Activated CD8-positive, alpha-beta T cell treated with anti-CD3 and anti-CD28 coated beads for 36 hours (primary cell): ENCODE data around the gene CD44. TPM values are rescaled to one million over a fixed set of nuclear protein-coding genes. Genes with fewer than 3 reads are reported as not detected.

ENCODE experiments used
- ATAC-seq: fragments of 200-7000 bp; cut with Tn5 transposase; one replicate; pipeline ENCODE4 v1.10.0; 2021; ENCODE audit warnings: mild to moderate bottlenecking, moderate library complexity
- CTCF ChIA-PET: fragments of 350-600 bp; sonication (Branson Sonifier 250); formaldehyde crosslinking; loops from one replicate; lab custom pipeline; 2021; ENCODE audit warnings: antibody characterized with exemption; lab: Charles Lee
- POLR2A ChIA-PET: fragments of 350-600 bp; sonication (Branson Sonifier 250); formaldehyde crosslinking; loops from one replicate; lab custom pipeline; 2021; ENCODE audit warnings: antibody characterized with exemption; lab: Charles Lee
- DNase-seq: peaks from one replicate; pipeline ENCODE4 v3.0.0-alpha.2; 2020
- H3K27ac Mint-ChIP-seq: one replicate; pipeline ENCODE4 v1.8.0; 2021; ENCODE audit warnings: mild to moderate bottlenecking, mixed read lengths
- H3K27me3 Mint-ChIP-seq: one replicate; pipeline ENCODE4 v1.8.0; 2021; ENCODE audit warnings: mixed read lengths
- H3K36me3 Mint-ChIP-seq: one replicate; pipeline ENCODE4 v1.8.0; 2021; ENCODE audit warnings: low read depth, mixed read lengths
- H3K4me1 Mint-ChIP-seq: one replicate; pipeline ENCODE4 v1.8.0; 2021; ENCODE audit warnings: low read depth, mixed read lengths
- H3K4me3 Mint-ChIP-seq: one replicate; pipeline ENCODE4 v1.8.0; 2021; ENCODE audit warnings: mild to moderate bottlenecking, moderate library complexity, mixed read lengths
- H3K9me3 Mint-ChIP-seq: one replicate; pipeline ENCODE4 v1.8.0; 2021; ENCODE audit warnings: mixed read lengths
- intact Hi-C: fragments of 100-400 bp; cut with micrococcal nuclease; formaldehyde crosslinking; loops from one replicate; pipeline ENCODE4 v1.10.0; 2022
- total RNA-seq, 2 experiments: library from RNA; stranded (reverse); gene quantifications; one replicate each; pipeline ENCODE4 v1.2.3, GENCODE V29; 2021
- TF ChIP-seq, protein P1 (sequence below): fragments of 200-600 bp; IDR thresholded peaks from one replicate; pipeline ENCODE4 v1.8.0; 2022; ENCODE audit warnings: antibody characterized with exemption, mild to moderate bottlenecking

CD44 gene
- total RNA-seq, 2 experiments from 2014 or later = 363 to 373 TPM

GRCh38 chr11:35115688-35116030 lies 23.3 kb upstream of the CD44 start:
- CTCF ChIA-PET = interaction anchor here (1.1 kb wide), 1 partner anchor 14 kb away, joined by 3 read pairs; no protein-coding TSS in a partner anchor
- no peaks in the 10 kb centered on the region for H3K27me3 Mint-ChIP-seq
- TF ChIP-seq, protein P1, sequence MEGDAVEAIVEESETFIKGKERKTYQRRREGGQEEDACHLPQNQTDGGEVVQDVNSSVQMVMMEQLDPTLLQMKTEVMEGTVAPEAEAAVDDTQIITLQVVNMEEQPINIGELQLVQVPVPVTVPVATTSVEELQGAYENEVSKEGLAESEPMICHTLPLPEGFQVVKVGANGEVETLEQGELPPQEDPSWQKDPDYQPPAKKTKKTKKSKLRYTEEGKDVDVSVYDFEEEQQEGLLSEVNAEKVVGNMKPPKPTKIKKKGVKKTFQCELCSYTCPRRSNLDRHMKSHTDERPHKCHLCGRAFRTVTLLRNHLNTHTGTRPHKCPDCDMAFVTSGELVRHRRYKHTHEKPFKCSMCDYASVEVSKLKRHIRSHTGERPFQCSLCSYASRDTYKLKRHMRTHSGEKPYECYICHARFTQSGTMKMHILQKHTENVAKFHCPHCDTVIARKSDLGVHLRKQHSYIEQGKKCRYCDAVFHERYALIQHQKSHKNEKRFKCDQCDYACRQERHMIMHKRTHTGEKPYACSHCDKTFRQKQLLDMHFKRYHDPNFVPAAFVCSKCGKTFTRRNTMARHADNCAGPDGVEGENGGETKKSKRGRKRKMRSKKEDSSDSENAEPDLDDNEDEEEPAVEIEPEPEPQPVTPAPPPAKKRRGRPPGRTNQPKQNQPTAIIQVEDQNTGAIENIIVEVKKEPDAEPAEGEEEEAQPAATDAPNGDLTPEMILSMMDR = no peak
- H3K9me3 Mint-ChIP-seq = no peaks in the 10 kb centered on the region
- ATAC-seq (no peak), DNase-seq (no peak)
- no peak overlapping the region for H3K4me3 Mint-ChIP-seq
- intact Hi-C loops = no loop called here
- no peaks in the 10 kb centered on the region for H3K36me3 Mint-ChIP-seq
- H3K4me1 Mint-ChIP-seq = peaks cover 12% of the 10 kb centered on the region
- POLR2A ChIA-PET = interaction anchor here (1.0 kb wide), 1 partner anchor 10 kb away, joined by 3 read pairs; no protein-coding TSS in a partner anchor
- no peak overlapping the region for H3K27ac Mint-ChIP-seq

DNA sequence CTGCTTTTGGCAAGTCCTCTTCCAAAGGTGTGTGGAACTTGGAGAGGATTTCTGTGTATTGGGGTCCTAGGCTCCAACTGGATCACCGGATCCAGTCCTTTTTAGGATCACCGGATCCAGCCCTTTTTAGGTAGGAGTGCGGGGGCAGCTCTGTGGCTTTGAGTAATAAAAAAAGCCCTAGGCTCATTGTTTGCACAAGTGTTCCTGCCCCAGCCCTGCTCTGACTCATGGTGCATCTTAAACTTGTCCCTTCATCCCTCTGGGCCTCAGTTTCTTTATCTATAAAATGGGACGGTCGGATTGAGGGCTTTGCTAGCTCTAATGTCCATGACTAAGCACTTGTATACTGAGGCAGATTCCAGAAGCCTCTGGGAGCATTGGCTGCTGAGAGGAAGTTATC lies 22.7 kb upstream of the CD44 start:
- no peak overlapping the region for H3K4me3 Mint-ChIP-seq
- ChIA-PET POLR2A (interaction anchor here (1.0 to 1.4 kb wide), 2 partner anchors 9 to 14 kb away, joined by 3 to 5 read pairs; no protein-coding TSS in a partner anchor), CTCF (interaction anchor here (1.1 kb wide), 2 partner anchors 15 to 276 kb away, joined by 3 read pairs; no protein-coding TSS in a partner anchor)
- no peak for ATAC-seq
- TF ChIP-seq, protein P1 = no peak
- no peaks in the 10 kb centered on the region for H3K9me3 Mint-ChIP-seq
- no peaks in the 10 kb centered on the region for H3K27me3 Mint-ChIP-seq
- intact Hi-C loops = no loop called here
- H3K36me3 Mint-ChIP-seq = no peaks in the 10 kb centered on the region
- DNase-seq = no peak
- H3K4me1 Mint-ChIP-seq = peaks cover 8% of the 10 kb centered on the region
- H3K27ac Mint-ChIP-seq = no peak overlapping the region

DNA sequence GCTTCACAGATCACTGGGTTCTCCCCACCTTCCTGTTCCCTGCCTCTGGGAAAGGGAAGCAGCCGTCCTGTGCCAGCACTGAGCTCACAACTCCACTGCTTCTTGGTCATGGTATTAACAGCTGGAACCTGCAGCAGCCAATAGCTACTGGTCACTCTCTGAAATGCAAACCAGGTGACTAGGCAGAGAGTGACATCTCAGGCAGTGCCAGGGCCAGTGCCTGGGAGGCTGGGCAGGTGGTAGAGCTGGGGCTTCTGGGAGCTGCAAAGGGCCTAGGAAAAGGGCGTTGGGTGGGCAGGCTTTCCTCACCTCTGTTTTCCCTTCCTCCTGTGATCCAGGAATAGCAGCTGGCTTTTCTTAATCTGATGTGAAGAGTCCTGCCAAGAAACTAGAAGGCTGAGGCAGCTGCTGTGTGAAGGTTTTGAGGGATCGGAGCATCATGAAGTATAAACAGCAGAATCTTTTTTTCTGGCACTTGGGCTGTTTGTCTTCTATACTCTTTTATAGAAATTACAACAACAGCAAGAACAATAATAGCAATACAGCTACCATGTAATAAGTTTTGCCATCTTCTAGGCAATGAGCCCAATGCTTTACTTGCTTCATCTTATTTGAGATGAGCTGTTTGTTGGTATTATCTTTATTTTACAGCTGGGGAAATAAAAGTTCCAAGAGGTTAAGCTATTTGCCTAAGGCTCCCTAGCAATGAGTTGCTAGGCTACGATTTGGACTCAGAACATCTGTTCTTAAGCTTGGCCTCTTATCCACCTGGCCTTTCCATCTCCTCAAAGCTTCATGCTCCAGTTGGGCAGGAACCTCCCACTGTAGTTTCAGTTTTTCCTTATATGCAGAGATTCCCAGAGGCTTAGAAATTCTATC lies 22.0 kb upstream of the CD44 start:
- ATAC-seq (no peak), DNase-seq (no peak)
- intact Hi-C loops = no loop called here
- ChIA-PET POLR2A (interaction anchor here (0.8 to 1.4 kb wide), 4 partner anchors 9 to 22 kb away, joined by 3 to 6 read pairs (median 4); partner anchors contain the start of gene CD44), CTCF (interaction anchor here (1.1 kb wide), 1 partner anchor 275 kb away, joined by 3 read pairs; no protein-coding TSS in a partner anchor)
- H3K9me3 Mint-ChIP-seq = no peaks in the 10 kb centered on the region
- no peak overlapping the region for H3K4me3 Mint-ChIP-seq
- peaks cover 8% of the 10 kb centered on the region for H3K4me1 Mint-ChIP-seq
- H3K27ac Mint-ChIP-seq = no peak overlapping the region
- H3K27me3 Mint-ChIP-seq = no peaks in the 10 kb centered on the region
- TF ChIP-seq, protein P1 = no peak
- H3K36me3 Mint-ChIP-seq = no peaks in the 10 kb centered on the region

DNA sequence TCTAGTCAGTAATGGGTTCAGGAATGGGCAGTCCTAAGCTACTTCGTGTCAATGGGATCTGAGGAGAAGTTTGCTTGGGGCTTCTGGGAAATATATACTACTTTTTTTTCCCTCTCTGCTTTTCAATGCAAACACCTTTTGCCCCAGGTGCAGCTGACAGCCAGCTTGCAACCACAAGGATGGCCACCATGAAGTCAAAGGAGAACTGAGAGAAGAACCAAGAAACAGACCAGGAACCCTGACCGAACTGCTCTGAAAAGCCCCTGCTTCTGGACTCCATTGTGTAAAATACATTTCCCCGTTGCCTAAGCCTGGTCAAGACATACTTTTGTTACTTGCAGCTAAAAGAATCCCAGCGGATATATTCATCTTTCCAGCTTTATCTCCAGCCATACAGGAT lies 20.1 kb upstream of the CD44 start:
- Mint-ChIP-seq H3K36me3 (no peaks in the 10 kb centered on the region), H3K27ac (no peak overlapping the region), H3K4me3 (no peak overlapping the region), H3K9me3 (no peaks in the 10 kb centered on the region), H3K27me3 (no peaks in the 10 kb centered on the region), H3K4me1 (peaks cover 21% of the 10 kb centered on the region)
- ChIA-PET POLR2A (interaction anchor here (0.6 to 0.8 kb wide), 2 partner anchors 36 to 60 kb away, joined by 3 read pairs; no protein-coding TSS in a partner anchor), CTCF (no interaction called here)
- ATAC-seq (no peak), DNase-seq (no peak)
- intact Hi-C loops = no loop called here
- TF ChIP-seq, protein P1 = no peak

DNA sequence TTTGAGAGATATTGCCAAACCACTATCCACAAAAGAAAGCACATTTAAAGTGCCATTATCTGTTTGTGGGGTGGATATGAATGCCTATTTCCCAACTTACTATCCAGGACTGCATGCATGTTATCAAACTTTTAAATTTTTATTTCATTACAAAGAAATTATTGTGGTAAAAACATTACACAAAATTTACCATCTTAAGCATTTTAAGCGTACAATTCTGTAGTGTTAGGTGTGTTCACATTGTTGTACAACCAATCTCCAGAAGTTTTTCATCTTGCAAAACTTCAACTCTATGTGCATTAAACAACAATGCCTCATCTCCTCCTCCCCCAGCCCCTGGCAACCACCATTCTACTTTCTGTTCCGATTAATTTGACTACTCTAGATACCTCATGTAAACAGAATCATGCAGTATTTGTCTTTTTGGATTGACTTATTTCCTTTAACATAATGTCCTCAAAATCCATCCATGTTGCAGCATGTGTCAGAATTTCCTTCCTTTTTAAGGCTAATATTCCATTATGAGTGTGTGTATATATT lies 17.6 kb upstream of the CD44 start:
- POLR2A ChIA-PET = no interaction called here
- TF ChIP-seq, protein P1 = no peak
- H3K36me3 Mint-ChIP-seq = no peaks in the 10 kb centered on the region
- no peaks in the 10 kb centered on the region for H3K27me3 Mint-ChIP-seq
- CTCF ChIA-PET = no interaction called here
- H3K4me3 Mint-ChIP-seq = no peak overlapping the region
- no peaks in the 10 kb centered on the region for H3K9me3 Mint-ChIP-seq
- peaks cover 40% of the 10 kb centered on the region for H3K4me1 Mint-ChIP-seq
- intact Hi-C loops = no loop called here
- ATAC-seq (no peak), DNase-seq (no peak)
- H3K27ac Mint-ChIP-seq = no peak overlapping the region
